NCI-H1092 treated with DMSO at 0.1 percent for 48 hours (cell line): Measurements from ENCODE around the gene FAM8A1.
A peak's percentile ranks its signal among the peaks of the same experiment; 100 is the strongest.
"Not testable (repeated sequence)": the region's sequence is repeated elsewhere in the genome, so short reads cannot be mapped to it uniquely, and the experiment has no call there.

Experiments used
- DNase-seq: peaks from one replicate; lab custom pipeline; 2025; lab: John Stamatoyannopoulos, UW

The FAM8A1 gene, protein sequence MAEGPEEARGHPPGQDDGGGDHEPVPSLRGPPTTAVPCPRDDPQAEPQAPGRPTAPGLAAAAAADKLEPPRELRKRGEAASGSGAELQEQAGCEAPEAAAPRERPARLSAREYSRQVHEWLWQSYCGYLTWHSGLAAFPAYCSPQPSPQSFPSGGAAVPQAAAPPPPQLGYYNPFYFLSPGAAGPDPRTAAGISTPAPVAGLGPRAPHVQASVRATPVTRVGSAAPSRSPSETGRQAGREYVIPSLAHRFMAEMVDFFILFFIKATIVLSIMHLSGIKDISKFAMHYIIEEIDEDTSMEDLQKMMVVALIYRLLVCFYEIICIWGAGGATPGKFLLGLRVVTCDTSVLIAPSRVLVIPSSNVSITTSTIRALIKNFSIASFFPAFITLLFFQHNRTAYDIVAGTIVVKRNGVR

GRCh38 chr6:17599877-17600526 lies at the start of gene FAM8A1:
FAM8A1 (plus strand) TSS chr6:17600302; CDS start chr6:17600410, 108 bp downstream.
- DNase-seq: peak; percentile 85

DNA sequence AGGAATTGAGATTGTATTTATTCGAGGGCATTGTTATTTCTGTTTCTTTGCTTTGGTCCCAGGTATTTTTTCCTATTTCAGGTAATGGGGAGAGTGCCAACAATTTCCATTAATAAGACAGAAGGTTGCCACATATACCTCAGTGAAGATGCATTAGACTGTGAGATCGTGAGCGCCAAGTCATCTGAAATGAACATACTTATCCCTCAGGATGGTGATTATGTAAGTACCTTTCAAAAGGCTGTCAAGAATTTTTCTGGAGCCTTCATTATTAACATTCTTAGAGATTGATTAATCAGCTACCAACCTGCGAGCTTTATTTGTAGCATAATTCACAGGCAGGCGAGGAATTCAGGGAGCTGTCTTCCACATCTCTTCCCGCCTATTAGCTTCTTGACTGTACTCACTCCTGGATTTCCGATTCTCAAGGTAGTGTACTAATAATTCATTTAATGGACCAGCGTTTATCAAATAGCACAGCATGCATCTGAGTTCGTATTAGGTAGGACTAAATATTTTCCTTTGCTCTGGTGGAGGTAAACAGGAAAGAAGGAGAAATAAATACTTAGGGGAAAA lies 48.6 kb upstream of the FAM8A1 start:
- DNase-seq: no peak

DNA sequence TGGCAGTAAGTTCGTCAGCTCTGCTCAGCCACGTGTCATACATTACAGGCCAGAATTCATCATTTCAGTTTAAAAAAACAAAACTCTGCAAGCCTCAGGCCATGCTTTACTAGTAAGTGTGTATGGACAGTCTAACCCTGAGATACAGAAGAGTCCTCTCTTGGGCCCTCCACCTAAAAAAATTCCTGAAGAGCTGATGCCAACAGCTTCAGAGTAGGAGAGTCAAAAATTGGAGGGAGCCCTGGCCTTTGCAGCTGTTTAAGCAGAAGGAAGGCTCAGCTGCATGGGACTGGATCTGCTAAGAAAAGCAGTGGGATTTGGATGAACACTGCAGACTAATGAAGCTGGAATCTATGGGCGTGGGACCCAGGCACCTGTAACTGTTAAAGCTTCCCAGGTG lies 47.2 kb upstream of the FAM8A1 start:
- no peak for DNase-seq

- no peak for DNase-seq
Measured at GRCh38 chr6:17556014-17556413, 44.1 kb upstream of the FAM8A1 start.

DNA sequence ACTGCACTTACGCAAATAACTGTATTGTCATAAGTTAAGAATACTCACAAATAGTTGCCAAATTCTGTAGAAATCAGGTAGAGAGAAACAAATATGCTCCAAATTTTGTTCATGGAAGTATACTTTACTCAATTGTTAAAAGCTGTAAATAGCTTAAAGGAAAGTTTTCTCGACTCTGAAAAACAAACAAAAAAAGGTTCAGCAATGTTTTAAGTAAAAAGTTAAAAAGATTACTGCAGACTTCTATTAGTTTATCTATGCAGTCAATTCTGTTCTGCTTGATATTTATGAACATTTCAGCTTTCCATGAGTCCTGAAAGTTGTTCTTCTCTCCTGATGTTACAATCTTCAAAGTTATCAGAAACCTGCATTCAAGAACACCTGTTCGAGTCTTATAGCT lies 37.5 kb upstream of the FAM8A1 start:
- no peak for DNase-seq

GRCh38 chr6:17565399-17565798 lies 34.7 kb upstream of the FAM8A1 start:
- no peak for DNase-seq

DNA sequence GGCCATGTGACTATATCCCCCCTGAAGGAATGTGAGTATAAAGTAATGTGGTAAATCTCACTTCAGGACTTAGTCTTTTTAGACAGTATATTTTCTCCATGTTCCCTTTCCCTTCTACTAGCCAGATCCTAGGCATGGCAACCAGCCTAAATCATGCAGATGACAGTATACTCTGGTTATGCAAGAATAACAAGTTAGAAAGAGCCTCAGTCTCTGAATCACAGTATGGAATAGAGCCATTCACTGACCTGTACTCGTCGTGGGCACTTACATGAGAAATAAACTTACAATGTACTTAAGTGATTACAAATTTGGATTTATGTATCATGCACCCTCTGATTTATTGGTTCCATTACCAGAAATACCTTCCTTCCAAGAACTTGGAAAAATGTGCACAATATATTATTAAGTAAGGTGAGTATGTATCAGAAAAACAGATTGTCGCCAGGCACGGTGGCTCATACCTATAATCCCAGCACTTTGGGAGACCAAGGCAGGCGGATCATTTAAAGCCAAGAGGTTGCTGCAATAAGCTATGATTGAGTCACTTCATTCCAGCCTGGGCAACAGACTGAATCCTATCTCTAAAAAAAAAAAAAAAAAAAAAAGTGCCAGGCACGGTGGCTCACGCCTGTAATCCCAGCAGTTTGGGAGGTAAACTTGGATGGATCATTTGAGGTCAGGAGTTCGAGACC lies 25.1 kb upstream of the FAM8A1 start:
- no peak for DNase-seq

DNA sequence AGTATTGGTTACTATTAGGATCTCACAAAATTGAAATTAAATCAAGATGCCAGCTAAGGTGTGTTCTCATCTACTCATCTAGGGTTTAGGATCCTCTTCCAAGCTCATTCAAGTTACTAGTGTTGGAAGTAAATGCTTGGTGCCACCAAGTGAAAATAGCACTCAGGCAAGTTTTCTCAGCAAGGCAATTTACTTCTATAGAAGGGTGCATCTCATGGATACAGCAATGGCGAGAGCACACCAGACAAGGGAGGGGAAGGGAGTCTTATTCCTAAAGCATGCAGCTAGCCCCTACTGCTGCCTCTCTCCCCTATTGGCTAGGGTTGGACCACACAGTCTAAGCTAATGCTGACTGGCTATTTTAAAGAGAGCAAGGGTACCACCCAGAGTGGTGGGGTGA lies 23.0 kb upstream of the FAM8A1 start:
- no peak for DNase-seq

GRCh38 chr6:17580518-17581048 lies 19.5 kb upstream of the FAM8A1 start:
- no peak for DNase-seq

DNA sequence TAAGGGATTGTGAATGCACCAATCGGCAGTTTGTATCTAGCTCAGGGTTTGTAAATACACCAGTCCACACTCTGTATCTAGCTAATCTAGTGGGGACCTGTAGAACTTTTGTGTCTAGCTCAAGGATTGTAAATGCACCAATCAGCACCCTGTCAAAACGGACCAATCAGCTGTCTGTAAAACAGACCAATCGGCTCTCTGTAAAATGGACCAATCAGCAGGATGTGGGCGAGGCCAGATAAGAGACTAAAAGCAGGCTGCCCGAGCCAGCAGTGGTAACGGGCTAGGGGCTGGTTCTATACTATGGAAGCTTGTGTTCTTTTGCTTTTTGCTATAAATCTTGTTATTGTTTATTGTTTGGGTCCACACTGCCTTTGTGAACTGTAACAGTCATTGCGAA lies 18.8 kb upstream of the FAM8A1 start:
- DNase-seq: not testable (repeated sequence)

DNA sequence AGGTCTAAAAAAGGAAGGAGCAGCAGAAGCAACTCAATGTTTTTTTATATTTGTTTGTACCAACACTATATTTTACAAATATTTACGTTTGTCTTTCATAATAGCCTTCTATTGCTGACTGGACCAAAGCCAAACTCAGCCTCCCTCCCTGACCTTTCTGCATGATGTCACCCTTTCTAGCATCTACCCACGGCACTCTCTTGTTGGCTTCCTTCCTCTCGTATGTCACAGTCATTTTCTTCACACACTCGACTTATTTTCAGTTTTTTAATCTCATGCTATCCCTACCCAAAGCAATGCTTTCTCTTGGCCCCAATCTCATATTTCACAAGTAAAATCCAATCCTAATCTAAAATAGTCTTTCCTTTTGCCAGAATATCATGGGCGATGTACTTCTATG lies 16.3 kb upstream of the FAM8A1 start:
- DNase-seq: no peak

DNA sequence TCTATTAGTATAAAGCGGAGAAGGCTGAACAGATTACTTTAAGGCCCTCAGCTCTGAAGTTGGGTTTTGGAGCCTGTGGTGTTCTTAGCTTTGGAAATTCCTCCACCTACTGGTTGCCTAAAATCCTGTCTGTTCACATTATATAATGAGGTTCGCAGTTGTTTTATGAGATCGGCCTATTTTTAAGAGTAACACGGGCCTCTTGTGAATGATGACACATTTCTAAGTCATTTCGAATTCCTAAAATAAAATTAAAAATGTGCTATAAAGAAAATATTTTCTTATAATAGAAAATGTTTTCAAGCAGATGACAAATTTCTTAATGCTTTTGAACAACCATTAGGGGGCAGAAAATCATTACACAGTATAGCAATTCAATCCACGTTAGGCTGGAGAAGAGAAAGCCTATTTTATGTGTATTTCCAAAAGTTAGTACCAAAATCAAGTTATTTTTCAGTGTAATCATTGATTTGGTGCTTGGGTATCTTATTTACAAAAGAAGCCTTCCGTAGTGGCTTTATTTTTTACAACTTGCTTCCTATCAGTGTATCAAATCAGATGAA lies 15.8 kb upstream of the FAM8A1 start:
- DNase-seq: peak; percentile 79

DNA sequence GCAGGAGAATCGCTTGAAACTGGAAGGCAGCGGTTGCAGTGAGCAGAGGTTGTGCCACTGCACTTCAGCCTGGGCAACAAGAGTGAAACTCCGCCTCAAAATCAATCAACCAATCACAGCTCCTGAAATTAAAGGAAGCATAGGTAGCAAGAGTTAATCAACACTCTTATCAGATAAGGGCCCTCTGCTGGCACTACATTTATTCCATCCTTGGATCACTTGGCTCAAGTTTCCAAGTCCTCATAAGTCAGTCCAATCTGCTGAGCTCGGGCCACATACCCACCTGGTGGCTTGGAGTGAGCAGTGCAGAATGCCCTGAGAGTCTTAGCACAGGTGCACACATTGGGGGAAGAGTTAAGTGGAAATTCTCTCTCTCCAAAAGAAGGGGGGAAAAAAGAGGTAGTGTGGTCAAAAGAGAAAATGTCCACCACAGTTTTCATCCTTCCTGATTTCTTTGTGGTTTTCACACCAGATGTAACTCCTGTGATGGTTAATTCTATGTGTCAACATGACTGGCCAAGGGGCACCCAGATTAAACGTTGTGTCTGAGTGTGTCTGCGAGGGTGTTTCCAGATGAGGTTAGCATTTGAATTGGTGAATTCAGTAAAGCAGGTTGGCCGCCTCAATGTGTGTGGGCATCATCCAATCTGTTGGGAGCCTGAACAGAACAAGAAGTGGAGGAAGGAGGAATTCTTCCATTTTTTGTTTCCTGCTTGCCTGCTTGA lies 14.2 kb upstream of the FAM8A1 start:
- no peak for DNase-seq

DNA sequence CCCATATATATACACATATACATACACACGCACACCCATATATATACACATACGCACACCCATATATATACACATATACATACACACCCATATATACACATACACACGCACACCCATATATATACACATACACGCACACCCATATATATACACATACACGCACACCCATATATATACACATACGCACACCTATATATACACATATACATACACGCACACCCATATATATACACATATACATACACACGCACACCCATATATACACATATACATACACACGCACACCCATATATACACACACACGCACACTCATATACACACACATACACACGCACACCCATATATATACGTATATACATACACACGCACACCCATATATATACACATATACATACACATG lies 13.5 kb upstream of the FAM8A1 start:
- not testable (repeated sequence) for DNase-seq

GRCh38 chr6:17588011-17588410 lies 12.1 kb upstream of the FAM8A1 start:
- DNase-seq: no peak

- DNase-seq: no peak
Measured at GRCh38 chr6:17589406-17590096, 10.6 kb upstream of the FAM8A1 start.

DNA sequence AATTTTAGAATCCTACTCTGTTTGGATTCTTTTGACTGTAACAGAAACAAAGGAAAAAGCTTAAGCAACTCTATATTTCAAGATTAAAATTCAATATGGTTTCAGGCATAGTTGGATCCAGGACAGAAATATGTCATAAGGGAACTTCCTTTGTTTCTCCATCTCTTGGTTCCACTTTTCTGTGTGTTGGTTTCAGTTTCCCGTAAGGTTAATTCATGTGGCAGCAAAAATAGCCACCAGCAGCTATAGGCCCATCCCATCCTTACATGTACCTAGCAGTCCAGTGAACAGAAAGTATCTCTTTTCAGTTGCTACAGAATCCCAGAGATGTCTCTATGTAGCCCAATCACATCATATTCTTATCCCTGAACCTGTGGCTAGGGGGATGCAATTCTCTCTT lies 8.8 kb upstream of the FAM8A1 start:
- DNase-seq: no peak

DNA sequence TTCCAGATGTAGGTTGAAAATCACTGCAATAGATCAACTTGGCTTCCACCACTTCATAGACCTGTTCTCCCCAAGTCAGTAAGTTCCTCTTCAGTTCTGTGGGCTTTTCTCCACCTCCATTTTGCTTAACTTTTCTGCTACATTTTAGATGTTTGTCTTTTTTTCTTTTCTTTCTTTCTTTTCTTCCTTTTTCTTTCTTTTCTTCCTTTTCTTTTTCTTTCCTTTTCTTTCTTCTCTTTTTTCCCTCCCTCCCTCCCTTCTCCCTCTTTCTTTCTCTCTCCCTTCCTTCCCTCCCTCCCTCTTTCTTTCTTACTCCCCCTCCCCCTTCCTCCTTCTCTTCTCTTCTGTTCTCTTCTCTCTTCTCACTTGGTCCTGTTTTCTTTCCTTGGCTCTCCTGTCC lies 6.9 kb upstream of the FAM8A1 start:
- no peak for DNase-seq

GRCh38 chr6:17596085-17596484 lies 4.0 kb upstream of the FAM8A1 start:
- DNase-seq: no peak

GRCh38 chr6:17600527-17601385 lies 654 bp downstream of the FAM8A1 start:
- DNase-seq: peak; percentile 25
